Endothelial cell of umbilical vein (primary cell): ENCODE data around the gene SAXO1. TPM values are rescaled to one million over a fixed set of nuclear protein-coding genes. Genes with fewer than 3 reads are reported as not detected.

Experiments
- BruUV-seq: library from RNA; stranded (reverse); fragments of 400-500 nt; replicated peaks from 2 replicates; lab custom pipeline; 2021; lab: Mats Ljungman, UMichigan
- CTCF ChIA-PET: fragments of 300-600, 350-600 bp; sonication (Branson Sonifier 250); formaldehyde crosslinking; loops from one replicate; lab custom pipeline; 2021; ENCODE audit warnings: antibody characterized with exemption, inconsistent platforms; lab: Charles Lee
- POLR2A ChIA-PET: fragments of 300-600, 350-600 bp; sonication (Branson Sonifier 250); formaldehyde crosslinking; loops from one replicate; lab custom pipeline; 2021; ENCODE audit warnings: antibody characterized with exemption, inconsistent platforms; lab: Charles Lee
- DNase-seq: peaks from one replicate; pipeline ENCODE4 v3.0.0-alpha.2; 2011; ENCODE audit warnings: low read depth, low spot score
- FAIRE-seq: peaks from 2 replicates; lab custom pipeline; 2011; peaks lifted over from hg19 to GRCh38; lab: Jason Lieb, UNC
- H2AFZ ChIP-seq: 2 replicates; pipeline ENCODE4 v1.6.0; 2012; ENCODE audit warnings: low read depth, low read length, control low read depth, inconsistent platforms
- H3K27ac ChIP-seq: 2 replicates; pipeline ENCODE4 v1.5.1; 2011; ENCODE audit warnings: low read depth, mild to moderate bottlenecking, control low read depth, low read length, moderate library complexity; ENCODE audit not compliant: insufficient read depth
- H3K27me3 ChIP-seq, 2 experiments: 2 replicates each; pipeline versions ENCODE4 v1.6.0 to v1.6.1; 2011; ENCODE audit warnings: low read length in 2 of 2, mixed read lengths in 1 of 2; ENCODE audit not compliant: control insufficient read depth in 2 of 2, insufficient read depth in 2 of 2
- H3K36me3 ChIP-seq, 2 experiments: 2 replicates in 1 of 2; 3 replicates in 1 of 2; pipeline ENCODE4 v1.5.1; 2011; ENCODE audit warnings: low read length in 2 of 2, mild to moderate bottlenecking in 1 of 2, moderate library complexity in 1 of 2; ENCODE audit not compliant: control insufficient read depth in 2 of 2, insufficient read depth in 2 of 2; ENCODE audit errors: extremely low read depth in 1 of 2
- H3K4me1 ChIP-seq: 3 replicates; pipeline ENCODE4 v1.5.1; 2011; ENCODE audit warnings: mild to moderate bottlenecking, low read length; ENCODE audit not compliant: control insufficient read depth, insufficient read depth; ENCODE audit errors: extremely low read depth
- H3K4me2 ChIP-seq: 2 replicates; pipeline ENCODE4 v1.6.1; 2011; ENCODE audit warnings: low read length, control low read depth, mixed read lengths; ENCODE audit not compliant: insufficient read depth
- H3K4me3 ChIP-seq, 3 experiments: fragments of 200-600 bp in 1 of 3; sonication (generic), shearing (Covaris generic) in 1 of 3; replicated peaks in 1 of 3; 2 replicates each; pipeline ENCODE4 v1.5.1; 2011 to 2016; ENCODE audit warnings: control low read depth in 3 of 3, low read length in 3 of 3, mild to moderate bottlenecking in 2 of 3, inconsistent platforms in 1 of 3, low read depth in 1 of 3, moderate library complexity in 1 of 3; ENCODE audit not compliant: insufficient read depth in 1 of 3
- H3K79me2 ChIP-seq: 2 replicates; pipeline ENCODE4 v1.6.0; 2012; ENCODE audit warnings: low read length, inconsistent platforms; ENCODE audit not compliant: control insufficient read depth, insufficient read depth
- H3K9ac ChIP-seq: replicated peaks from 2 replicates; pipeline ENCODE3; 2011; ENCODE audit warnings: low read length, control low read depth; ENCODE audit not compliant: insufficient read depth; ENCODE audit errors: extremely low read depth
- H3K9me1 ChIP-seq: replicated peaks from 3 replicates; pipeline ENCODE4 v1.6.0; 2011; ENCODE audit warnings: mild to moderate bottlenecking, low read length; ENCODE audit not compliant: control insufficient read depth, insufficient read depth; ENCODE audit errors: extremely low read depth
- H3K9me3 ChIP-seq: replicated peaks from 2 replicates; pipeline ENCODE4 v1.5.1; 2012; ENCODE audit warnings: low read length, inconsistent platforms; ENCODE audit not compliant: control insufficient read depth, insufficient read depth
- H4K20me1 ChIP-seq: replicated peaks from 2 replicates; pipeline ENCODE3; 2011; ENCODE audit warnings: mild to moderate bottlenecking, low read length; ENCODE audit not compliant: control insufficient read depth, insufficient read depth; ENCODE audit errors: extremely low read depth
- EZH2 ChIP-seq: IDR thresholded peaks from 2 replicates; pipeline ENCODE4 v1.6.1; 2012; ENCODE audit warnings: borderline replicate concordance, low read depth, mild to moderate bottlenecking, moderate library complexity, low read length, inconsistent platforms; ENCODE audit not compliant: severe bottlenecking
- FOS ChIP-seq: IDR thresholded peaks from 2 replicates; pipeline ENCODE4 v1.6.1; 2011; ENCODE audit warnings: mild to moderate bottlenecking, low read length, moderate library complexity, borderline replicate concordance; ENCODE audit not compliant: insufficient read depth
- GATA2 ChIP-seq: IDR thresholded peaks from 2 replicates; pipeline ENCODE4 v1.7.0; 2011; ENCODE audit warnings: low read depth, mild to moderate bottlenecking, moderate library complexity, mixed read lengths, low read length; ENCODE audit not compliant: insufficient read length, insufficient read depth
- JUN ChIP-seq: IDR thresholded peaks from 2 replicates; pipeline ENCODE4 v1.6.1; 2011; ENCODE audit warnings: borderline replicate concordance, low read depth; ENCODE audit not compliant: insufficient read length, insufficient read depth
- MYC ChIP-seq: IDR thresholded peaks from one replicate; pipeline ENCODE4 v1.6.1; 2011; ENCODE audit warnings: mild to moderate bottlenecking, low read depth, low read length
- POLR2A ChIP-seq: IDR thresholded peaks from 2 replicates; pipeline ENCODE4 v1.6.1; 2012; ENCODE audit warnings: low read depth, mild to moderate bottlenecking, control low read depth, low read length
- POLR2AphosphoS5 ChIP-seq: IDR thresholded peaks from 2 replicates; pipeline ENCODE4 v1.6.1; 2012; ENCODE audit warnings: low read depth, mild to moderate bottlenecking, control low read depth, low read length, moderate library complexity; ENCODE audit not compliant: insufficient read depth
- dilution Hi-C: fragments of 300-500 bp; cut with MboI; formaldehyde crosslinking; loops from one replicate; pipeline ENCODE4 v1.15.0; 2019; ENCODE audit warnings: low sequenced_read_pairs; ENCODE audit not compliant: extremely low pct_ligation_motif_present
- intact Hi-C: fragments of 100-400 bp; cut with micrococcal nuclease; formaldehyde crosslinking; loops from one replicate; pipeline ENCODE4 v1.10.0; 2022
- polyA plus RNA-seq, 4 experiments: library from polyadenylated mRNA; depleted of rRNA in 3 of 4; stranded (reverse) in 3 of 4; unstranded in 1 of 4; fragments of >200 nt; gene quantifications; 2 replicates each; pipeline versions ENCODE4 v1.2.1 to v1.2.3, GENCODE V29; 2011 to 2012; ENCODE audit warnings: missing spikeins in 1 of 4
- total RNA-seq: library from RNA; stranded (reverse); gene quantifications from 2 replicates; pipeline ENCODE4 v1.2.3, GENCODE V29; 2021
- TF ChIP-seq, protein P1 (sequence below): IDR thresholded peaks from 2 replicates; pipeline ENCODE4 v1.6.1; 2011; ENCODE audit not compliant: insufficient read depth, insufficient read length
- TF ChIP-seq, protein P2 (sequence below), 2 donors: IDR thresholded peaks; 1 replicate in 1 of 2; 2 replicates in 1 of 2; pipeline ENCODE4 v1.5.1; 2011; ENCODE audit warnings: low read length in 2 of 2, mild to moderate bottlenecking in 2 of 2, moderate library complexity in 2 of 2, control low read depth in 1 of 2, inconsistent platforms in 1 of 2, low read depth in 1 of 2; ENCODE audit not compliant: insufficient read depth in 1 of 2; ENCODE audit errors: extremely low read depth in 1 of 2

SAXO1 gene
- total and polyA plus RNA-seq, 2 donors (not counting 3 experiments of a cell fraction or from before 2014, with no cell fraction given), result not detected

DNA sequence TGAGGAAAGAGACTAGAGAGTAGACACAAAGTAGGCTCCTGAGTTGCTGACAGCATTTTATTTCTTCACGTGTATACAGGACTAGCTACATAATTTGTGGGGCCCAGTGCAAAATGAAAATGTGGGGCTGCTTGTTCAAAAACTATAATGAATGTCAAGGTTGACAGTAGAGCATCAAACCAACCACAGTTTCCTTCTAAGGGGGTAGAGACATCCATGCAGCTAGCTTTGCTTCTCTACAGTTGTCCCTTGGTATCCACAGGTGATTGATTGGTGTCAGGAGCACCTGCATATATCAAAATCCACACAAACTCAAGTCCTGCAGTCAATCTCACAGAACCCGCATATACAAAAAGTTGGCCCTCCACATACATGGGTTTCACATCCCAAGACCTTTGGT lies 129.6 kb downstream of the SAXO1 start:
- DNase-seq (no peak), FAIRE-seq (no peak)
- H3K27ac ChIP-seq, result no peak overlapping the region
- no peak overlapping the region for H2AFZ ChIP-seq
- no TSS peak for BruUV-seq
- H3K9ac ChIP-seq, result no peak overlapping the region
- CTCF ChIA-PET, result no interaction called here
- dilution Hi-C loops, result no loop called here
- POLR2A ChIA-PET, result no interaction called here
- H4K20me1 ChIP-seq, result no peaks in the 10 kb centered on the region
- no peak overlapping the region for H3K4me3 ChIP-seq
- no peaks in the 10 kb centered on the region for H3K9me1 ChIP-seq
- no peaks in the 10 kb centered on the region for H3K27me3 ChIP-seq
- H3K36me3 ChIP-seq, result no peaks in the 10 kb centered on the region
- intact Hi-C loops, result no loop called here
- TF ChIP-seq GATA2 (no peak), JUN (no peak), EZH2 (no peak), POLR2AphosphoS5 (no peak), FOS (no peak), MYC (no peak), POLR2A (no peak)
- no peaks in the 10 kb centered on the region for H3K4me1 ChIP-seq
- no peaks in the 10 kb centered on the region for H3K9me3 ChIP-seq
- H3K4me2 ChIP-seq, result no peak overlapping the region
- H3K79me2 ChIP-seq, result no peaks in the 10 kb centered on the region

DNA sequence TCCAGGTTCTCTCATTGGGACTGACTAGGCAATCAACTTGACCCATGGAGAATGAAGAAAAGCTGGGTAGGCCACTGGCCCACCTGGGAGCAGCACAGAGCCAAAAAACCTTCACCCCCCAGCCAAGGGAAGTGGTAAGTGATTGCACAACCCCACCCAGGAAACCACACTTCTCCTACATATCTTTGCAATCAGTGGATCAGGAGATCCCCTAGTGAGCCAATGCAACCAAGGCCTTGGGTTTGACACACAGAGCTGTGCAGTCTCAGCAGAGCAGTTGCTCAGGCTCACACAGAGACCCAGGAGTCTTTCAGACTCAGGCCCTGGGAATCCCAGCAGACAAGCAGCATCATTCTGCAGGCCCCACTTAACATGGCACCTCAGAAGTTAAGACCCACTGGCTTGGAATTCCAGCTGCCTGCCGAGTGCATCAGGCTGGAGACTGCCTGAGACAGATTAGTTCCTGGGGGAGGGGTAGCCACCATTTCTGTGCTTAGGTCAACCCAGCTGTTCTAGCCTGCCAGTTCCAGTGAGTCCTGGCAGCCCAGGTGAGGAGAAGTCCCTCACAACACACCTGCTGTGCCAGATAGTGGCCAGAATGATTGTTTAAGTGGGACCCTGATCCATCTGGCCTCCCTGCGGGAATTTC lies 136.4 kb downstream of the SAXO1 start:
- Histone ChIP-seq H4K20me1 (no peaks in the 10 kb centered on the region), H3K4me1 (no peaks in the 10 kb centered on the region), H3K27me3 (no peaks in the 10 kb centered on the region), H3K79me2 (no peaks in the 10 kb centered on the region), H3K4me2 (no peak overlapping the region), H3K4me3 (no peak overlapping the region), H3K9me3 (no peaks in the 10 kb centered on the region), H3K27ac (no peak overlapping the region), H3K36me3 (no peaks in the 10 kb centered on the region), H3K9me1 (no peaks in the 10 kb centered on the region), H2AFZ (no peak overlapping the region), H3K9ac (no peak overlapping the region)
- intact Hi-C loops (no loop called here), dilution Hi-C loops (no loop called here)
- ChIA-PET CTCF (no interaction called here), POLR2A (no interaction called here)
- FAIRE-seq (no peak), DNase-seq (no peak)
- TF ChIP-seq POLR2A (no peak), GATA2 (no peak), FOS (no peak), JUN (no peak), MYC (no peak), EZH2 (no peak), POLR2AphosphoS5 (no peak)
- TF ChIP-seq, protein P1, sequence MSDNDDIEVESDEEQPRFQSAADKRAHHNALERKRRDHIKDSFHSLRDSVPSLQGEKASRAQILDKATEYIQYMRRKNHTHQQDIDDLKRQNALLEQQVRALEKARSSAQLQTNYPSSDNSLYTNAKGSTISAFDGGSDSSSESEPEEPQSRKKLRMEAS, result no peak
- TF ChIP-seq, protein P2, sequence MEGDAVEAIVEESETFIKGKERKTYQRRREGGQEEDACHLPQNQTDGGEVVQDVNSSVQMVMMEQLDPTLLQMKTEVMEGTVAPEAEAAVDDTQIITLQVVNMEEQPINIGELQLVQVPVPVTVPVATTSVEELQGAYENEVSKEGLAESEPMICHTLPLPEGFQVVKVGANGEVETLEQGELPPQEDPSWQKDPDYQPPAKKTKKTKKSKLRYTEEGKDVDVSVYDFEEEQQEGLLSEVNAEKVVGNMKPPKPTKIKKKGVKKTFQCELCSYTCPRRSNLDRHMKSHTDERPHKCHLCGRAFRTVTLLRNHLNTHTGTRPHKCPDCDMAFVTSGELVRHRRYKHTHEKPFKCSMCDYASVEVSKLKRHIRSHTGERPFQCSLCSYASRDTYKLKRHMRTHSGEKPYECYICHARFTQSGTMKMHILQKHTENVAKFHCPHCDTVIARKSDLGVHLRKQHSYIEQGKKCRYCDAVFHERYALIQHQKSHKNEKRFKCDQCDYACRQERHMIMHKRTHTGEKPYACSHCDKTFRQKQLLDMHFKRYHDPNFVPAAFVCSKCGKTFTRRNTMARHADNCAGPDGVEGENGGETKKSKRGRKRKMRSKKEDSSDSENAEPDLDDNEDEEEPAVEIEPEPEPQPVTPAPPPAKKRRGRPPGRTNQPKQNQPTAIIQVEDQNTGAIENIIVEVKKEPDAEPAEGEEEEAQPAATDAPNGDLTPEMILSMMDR (IDR thresholded peaks at IDR 0.05; ENCODE audit: extremely low read depth in 1 of 2, insufficient read depth in 1 of 2, low read depth in 1 of 2, low read length in 2 of 2), result no peak
- BruUV-seq, result no TSS peak
